Gastrocnemius medialis (tissue), 4 donors: ENCODE results near the gene TMEM240. TPM values are rescaled to one million over a fixed set of nuclear protein-coding genes. Genes with fewer than 3 reads are reported as not detected.

Experiments
- ATAC-seq, 2 donors: fragments of 150-250 bp; one replicate each; pipeline ENCODE4 v1.9.1; 2016
- DNase-seq, 2 donors: peaks; one replicate each; pipeline ENCODE4 v3.0.0-alpha.2; 2019
- H3K27ac ChIP-seq, 4 donors: fragments of 200-600 bp; sonication (generic); 1 replicate in 1 of 4; 2 replicates in 3 of 4; pipeline ENCODE4 v1.5.1; 2016 to 2018; ENCODE audit warnings: mild to moderate bottlenecking in 2 of 4, moderate library complexity in 1 of 4
- H3K27me3 ChIP-seq, 3 donors: fragments of 200-600 bp; sonication (generic) in 2 of 3; 1 replicate in 1 of 3; 2 replicates in 2 of 3; pipeline versions ENCODE4 v1.5.1 to v1.6.0; 2016 to 2019; ENCODE audit warnings: mild to moderate bottlenecking in 1 of 3, moderate library complexity in 1 of 3
- H3K36me3 ChIP-seq, 2 donors: fragments of 200-600 bp; sonication (generic) in 1 of 2; one replicate each; pipeline ENCODE4 v1.5.1; 2017 to 2018
- H3K4me1 ChIP-seq, 2 donors: fragments of 200-600 bp; sonication (generic) in 1 of 2; one replicate each; pipeline ENCODE4 v1.5.1; 2016 to 2017; ENCODE audit warnings: mild to moderate bottlenecking in 2 of 2
- H3K4me3 ChIP-seq, 4 donors: fragments of 200-600 bp; sonication (generic) in 3 of 4; 1 replicate in 1 of 4; 2 replicates in 3 of 4; pipeline ENCODE4 v1.5.1; 2016 to 2019; ENCODE audit warnings: mild to moderate bottlenecking in 2 of 4
- H3K9me3 ChIP-seq, 3 donors: fragments of 200-600 bp; sonication (generic) in 2 of 3; 1 replicate in 1 of 3; 2 replicates in 2 of 3; pipeline ENCODE4 v1.5.1; 2016 to 2019
- POLR2A ChIP-seq, 2 donors: fragments of 450-650 bp; IDR thresholded peaks; one replicate each; pipeline ENCODE4 v1.6.1; 2017; ENCODE audit warnings: antibody characterized with exemption in 2 of 2, mild to moderate bottlenecking in 2 of 2, moderate library complexity in 2 of 2
- in situ Hi-C, 4 donors: fragments of 200-750 bp; cut with MboI; loops; one replicate each; pipeline versions ENCODE4 v1.15.0 to v1.8.0; 2017; ENCODE audit warnings: low sequenced_read_pairs in 4 of 4
- intact Hi-C: fragments of 100-400 bp; cut with DNase I; formaldehyde crosslinking; loops from one replicate; pipeline ENCODE4 v1.15.1; 2023; ENCODE audit warnings: low total_unique reads
- total RNA-seq, 4 donors: library from RNA; depleted of rRNA; stranded (reverse); fragments of >200 nt; gene quantifications; one replicate each; pipeline versions ENCODE4 v1.1.0 to v1.2.3, GENCODE V29; 2016
- TF ChIP-seq, protein P1 (sequence below), 5 experiments: fragments of 450-650 bp in 3 of 5; fragments of 200-600 bp in 2 of 5; sonication (generic) in 2 of 5; IDR thresholded peaks in 4 of 5; conservative IDR thresholded peaks in 1 of 5; 1 replicate in 4 of 5; 2 replicates in 1 of 5; pipeline ENCODE4 v1.5.1; 2016 to 2019; ENCODE audit warnings: antibody characterized with exemption in 5 of 5, mild to moderate bottlenecking in 3 of 5, moderate library complexity in 3 of 5

The TMEM240 gene
- total RNA-seq, 4 donors from 2014 or later = 1.1 to 2.0 (median 1.9) TPM; not detected in 1

DNA sequence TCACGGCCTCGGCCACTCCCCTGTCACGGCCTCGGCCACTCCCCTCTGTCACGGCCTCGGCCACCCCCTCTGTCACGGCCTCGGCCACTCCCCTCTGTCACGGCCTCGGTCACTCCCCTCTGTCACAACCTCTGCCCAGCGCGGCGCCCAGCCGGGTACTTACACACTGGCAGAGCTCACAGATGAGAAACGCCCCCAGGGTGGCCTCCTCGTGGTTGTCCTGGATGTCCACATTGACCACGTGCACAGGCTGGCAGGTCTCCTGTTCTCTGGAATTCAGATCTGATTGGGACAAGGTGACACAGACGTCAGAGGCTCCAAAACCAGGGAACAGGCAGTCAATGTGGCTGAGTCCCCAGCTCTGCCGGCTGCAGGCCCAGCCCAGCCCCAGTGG is 3.3 kb upstream of the TMEM240 start:
- no peaks in the 10 kb centered on the region for H3K27me3 ChIP-seq
- H3K4me3 ChIP-seq = no peak overlapping the region
- H3K36me3 ChIP-seq = peaks cover 0 to 18% of the 10 kb centered on the region in 2 donors
- in situ Hi-C loops = no loop called here
- peak; percentile 69 to 88 for DNase-seq
- peak overlapping the region; percentile 58 to 80 (median 76) for H3K27ac ChIP-seq
- H3K9me3 ChIP-seq = no peaks in the 10 kb centered on the region
- TF ChIP-seq POLR2A (IDR thresholded peaks at IDR 0.05) = peak in 1 of 2 donors; percentile 47
- TF ChIP-seq, protein P1, sequence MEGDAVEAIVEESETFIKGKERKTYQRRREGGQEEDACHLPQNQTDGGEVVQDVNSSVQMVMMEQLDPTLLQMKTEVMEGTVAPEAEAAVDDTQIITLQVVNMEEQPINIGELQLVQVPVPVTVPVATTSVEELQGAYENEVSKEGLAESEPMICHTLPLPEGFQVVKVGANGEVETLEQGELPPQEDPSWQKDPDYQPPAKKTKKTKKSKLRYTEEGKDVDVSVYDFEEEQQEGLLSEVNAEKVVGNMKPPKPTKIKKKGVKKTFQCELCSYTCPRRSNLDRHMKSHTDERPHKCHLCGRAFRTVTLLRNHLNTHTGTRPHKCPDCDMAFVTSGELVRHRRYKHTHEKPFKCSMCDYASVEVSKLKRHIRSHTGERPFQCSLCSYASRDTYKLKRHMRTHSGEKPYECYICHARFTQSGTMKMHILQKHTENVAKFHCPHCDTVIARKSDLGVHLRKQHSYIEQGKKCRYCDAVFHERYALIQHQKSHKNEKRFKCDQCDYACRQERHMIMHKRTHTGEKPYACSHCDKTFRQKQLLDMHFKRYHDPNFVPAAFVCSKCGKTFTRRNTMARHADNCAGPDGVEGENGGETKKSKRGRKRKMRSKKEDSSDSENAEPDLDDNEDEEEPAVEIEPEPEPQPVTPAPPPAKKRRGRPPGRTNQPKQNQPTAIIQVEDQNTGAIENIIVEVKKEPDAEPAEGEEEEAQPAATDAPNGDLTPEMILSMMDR (IDR thresholded peaks at IDR 0.05 in 4 of 5, conservative IDR thresholded peaks at IDR 0.05 in 1 of 5) = no peak
- peaks cover 0 to 36% of the 10 kb centered on the region in 2 donors for H3K4me1 ChIP-seq
- intact Hi-C loops = no loop called here
- ATAC-seq = peak; percentile 62 to 77

DNA sequence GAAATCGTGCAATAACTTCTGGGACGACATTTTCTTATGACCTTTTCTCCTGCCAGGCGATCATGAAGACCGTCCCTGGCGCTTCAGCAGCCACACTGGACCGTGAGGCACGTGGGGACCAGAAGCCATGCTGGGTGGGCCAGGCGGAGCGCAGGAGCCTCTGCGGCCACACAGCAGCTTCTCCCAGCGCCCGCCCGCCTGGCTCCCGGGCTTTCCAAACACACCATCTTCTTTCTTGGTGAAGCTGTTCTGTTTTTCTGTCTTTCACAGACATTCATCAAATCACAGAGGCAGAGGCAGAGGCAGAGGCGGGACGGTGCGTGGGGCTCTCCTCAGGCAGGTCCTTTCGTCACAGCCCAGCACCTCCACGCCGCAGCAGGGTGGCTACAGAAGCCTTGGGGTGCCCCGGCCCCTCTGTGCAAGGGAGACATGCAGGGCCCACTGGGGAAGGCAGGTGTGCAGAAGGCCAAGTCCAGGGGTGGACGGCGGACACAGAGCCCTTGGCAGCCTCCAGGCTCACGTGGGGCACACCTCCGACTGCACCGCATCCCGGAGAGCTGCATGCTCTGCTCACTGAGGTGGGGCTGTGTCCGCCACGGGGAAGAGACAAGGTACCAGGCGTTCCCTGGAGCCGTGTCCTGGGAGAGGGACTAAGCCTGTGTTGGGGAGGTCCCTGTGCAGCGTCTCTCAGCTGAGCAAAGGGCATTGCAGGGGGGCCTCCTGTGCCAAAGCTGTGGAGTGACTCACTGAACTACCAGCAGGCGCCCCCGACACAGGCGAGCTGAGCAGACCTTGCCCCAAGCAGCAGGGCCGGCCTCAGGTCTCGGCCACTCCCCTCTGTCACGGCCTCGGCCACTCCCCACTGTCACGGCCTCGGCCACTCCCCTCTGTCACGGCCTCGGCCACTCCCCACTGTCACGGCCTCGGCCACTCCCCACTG is 2.6 kb upstream of the TMEM240 start:
- intact Hi-C loops = no loop called here
- no peak overlapping the region for H3K4me3 ChIP-seq

GRCh38 chr1:1541956-1542765 is 1.7 kb upstream of the TMEM240 start:
- Histone ChIP-seq H3K9me3 (no peaks in the 10 kb centered on the region), H3K36me3 (peaks cover 0 to 18% of the 10 kb centered on the region in 2 donors), H3K4me3 (no peak overlapping the region), H3K4me1 (peaks cover 0 to 36% of the 10 kb centered on the region in 2 donors), H3K27me3 (no peaks in the 10 kb centered on the region), H3K27ac (peak overlapping the region; percentile 58 to 80 (median 78))
- in situ Hi-C loops (no loop called here), intact Hi-C loops (no loop called here)
- no peak for DNase-seq
- TF ChIP-seq, protein P1 (IDR thresholded peaks at IDR 0.05 in 4 of 5, conservative IDR thresholded peaks at IDR 0.05 in 1 of 5) = no peak
- TF ChIP-seq POLR2A (IDR thresholded peaks at IDR 0.05) = no peak
- no peak for ATAC-seq

More for the DNA sequence above, 2.6 kb upstream of the TMEM240 start:
- H3K27ac ChIP-seq = peak overlapping the region; percentile 58 to 80 (median 76)
- H3K27me3 ChIP-seq = no peaks in the 10 kb centered on the region
- H3K36me3 ChIP-seq = peaks cover 0 to 18% of the 10 kb centered on the region in 2 donors
- in situ Hi-C loops = no loop called here
- DNase-seq (no peak), ATAC-seq (no peak)
- H3K9me3 ChIP-seq = no peaks in the 10 kb centered on the region
- TF ChIP-seq, protein P1 (IDR thresholded peaks at IDR 0.05 in 4 of 5, conservative IDR thresholded peaks at IDR 0.05 in 1 of 5) = no peak
- TF ChIP-seq POLR2A (IDR thresholded peaks at IDR 0.05) = no peak
- H3K4me1 ChIP-seq = peaks cover 0 to 36% of the 10 kb centered on the region in 2 donors

- peak overlapping the region; percentile 66 to 80 (median 75) for H3K27ac ChIP-seq
- H3K4me1 ChIP-seq = peaks cover 8 to 46% of the 10 kb centered on the region in 2 donors
- in situ Hi-C loops = no loop called here
Observed at GRCh38 chr1:1540818-1541628, 599 bp upstream of the TMEM240 start.

More at GRCh38 chr1:1540818-1541628, 599 bp upstream of the TMEM240 start:
- peaks cover 0 to 18% of the 10 kb centered on the region in 2 donors for H3K36me3 ChIP-seq
- ATAC-seq (peak in 1 of 2 donors; percentile 6), DNase-seq (no peak)
- intact Hi-C loops = no loop called here
- peak overlapping the region; percentile 57 to 64 (median 58) for H3K4me3 ChIP-seq
- no peaks in the 10 kb centered on the region for H3K9me3 ChIP-seq
- no peaks in the 10 kb centered on the region for H3K27me3 ChIP-seq
- no peak for TF ChIP-seq POLR2A (IDR thresholded peaks at IDR 0.05)
- TF ChIP-seq, protein P1 (IDR thresholded peaks at IDR 0.05 in 4 of 5, conservative IDR thresholded peaks at IDR 0.05 in 1 of 5) = no peak
